ENCODE results near the gene MAGI2. TPM values are rescaled to one million over a fixed set of nuclear protein-coding genes. Genes with fewer than 3 reads are reported as not detected.

Gene MAGI2
- total RNA-seq, 1 donor from 2014 or later, result 11.4 TPM

DNA sequence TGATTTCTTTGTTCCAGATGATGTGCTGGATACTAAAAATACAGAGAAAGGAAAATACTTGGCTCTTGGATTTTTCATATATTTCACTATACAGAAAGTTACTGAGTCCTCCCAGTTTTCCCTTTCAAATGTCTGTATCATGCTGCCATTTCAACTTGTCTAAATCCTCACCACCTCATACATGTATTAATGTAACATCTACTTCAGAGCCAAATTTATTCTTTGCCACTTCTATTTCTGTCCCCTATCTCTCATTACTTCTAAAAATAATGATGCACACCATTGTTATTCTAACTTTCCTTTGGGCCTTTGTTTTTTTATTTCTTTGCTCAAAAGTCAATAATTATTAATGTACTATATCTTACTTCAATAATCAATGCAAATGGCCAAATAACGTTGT, 312.2 kb downstream of the MAGI2 start:
- Mint-ChIP-seq H3K27me3 (no peaks in the 10 kb centered on the region), H3K4me1 (ENCODE audit: low read depth) (no peaks in the 10 kb centered on the region), H3K36me3 (ENCODE audit: insufficient read depth) (no peaks in the 10 kb centered on the region), H3K27ac (no peak overlapping the region), H3K9me3 (ENCODE audit: low read depth) (peaks cover 5% of the 10 kb centered on the region), H3K4me3 (ENCODE audit: low read depth) (no peak overlapping the region)
- TF ChIP-seq, protein P1, sequence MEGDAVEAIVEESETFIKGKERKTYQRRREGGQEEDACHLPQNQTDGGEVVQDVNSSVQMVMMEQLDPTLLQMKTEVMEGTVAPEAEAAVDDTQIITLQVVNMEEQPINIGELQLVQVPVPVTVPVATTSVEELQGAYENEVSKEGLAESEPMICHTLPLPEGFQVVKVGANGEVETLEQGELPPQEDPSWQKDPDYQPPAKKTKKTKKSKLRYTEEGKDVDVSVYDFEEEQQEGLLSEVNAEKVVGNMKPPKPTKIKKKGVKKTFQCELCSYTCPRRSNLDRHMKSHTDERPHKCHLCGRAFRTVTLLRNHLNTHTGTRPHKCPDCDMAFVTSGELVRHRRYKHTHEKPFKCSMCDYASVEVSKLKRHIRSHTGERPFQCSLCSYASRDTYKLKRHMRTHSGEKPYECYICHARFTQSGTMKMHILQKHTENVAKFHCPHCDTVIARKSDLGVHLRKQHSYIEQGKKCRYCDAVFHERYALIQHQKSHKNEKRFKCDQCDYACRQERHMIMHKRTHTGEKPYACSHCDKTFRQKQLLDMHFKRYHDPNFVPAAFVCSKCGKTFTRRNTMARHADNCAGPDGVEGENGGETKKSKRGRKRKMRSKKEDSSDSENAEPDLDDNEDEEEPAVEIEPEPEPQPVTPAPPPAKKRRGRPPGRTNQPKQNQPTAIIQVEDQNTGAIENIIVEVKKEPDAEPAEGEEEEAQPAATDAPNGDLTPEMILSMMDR (IDR thresholded peaks at IDR 0.05; ENCODE audit: unreplicated experiment), result no peak
- DNase-seq (ENCODE audit: low spot score, unreplicated experiment), result no peak

- Mint-ChIP-seq H3K27me3 (no peaks in the 10 kb centered on the region), H3K4me3 (ENCODE audit: low read depth) (no peak overlapping the region), H3K4me1 (ENCODE audit: low read depth) (no peaks in the 10 kb centered on the region), H3K27ac (no peak overlapping the region), H3K36me3 (ENCODE audit: insufficient read depth) (no peaks in the 10 kb centered on the region), H3K9me3 (ENCODE audit: low read depth) (peaks cover 5% of the 10 kb centered on the region)
- TF ChIP-seq, protein P1 (IDR thresholded peaks at IDR 0.05; ENCODE audit: unreplicated experiment), result no peak
- no peak for DNase-seq (ENCODE audit: low spot score, unreplicated experiment)
Observed at GRCh38 chr7:79137942-79138341, 315.5 kb downstream of the MAGI2 start.

- TF ChIP-seq, protein P1 (IDR thresholded peaks at IDR 0.05; ENCODE audit: unreplicated experiment), result no peak
- no peak for DNase-seq (ENCODE audit: low spot score, unreplicated experiment)
- H3K9me3 Mint-ChIP-seq (ENCODE audit: low read depth), result peaks cover 3% of the 10 kb centered on the region
- no peaks in the 10 kb centered on the region for H3K4me1 Mint-ChIP-seq (ENCODE audit: low read depth)
- H3K27ac Mint-ChIP-seq, result no peak overlapping the region
- no peaks in the 10 kb centered on the region for H3K36me3 Mint-ChIP-seq (ENCODE audit: insufficient read depth)
- no peak overlapping the region for H3K4me3 Mint-ChIP-seq (ENCODE audit: low read depth)
- H3K27me3 Mint-ChIP-seq, result no peaks in the 10 kb centered on the region
Observed at GRCh38 chr7:79132844-79133451, 320.5 kb downstream of the MAGI2 start.

DNA sequence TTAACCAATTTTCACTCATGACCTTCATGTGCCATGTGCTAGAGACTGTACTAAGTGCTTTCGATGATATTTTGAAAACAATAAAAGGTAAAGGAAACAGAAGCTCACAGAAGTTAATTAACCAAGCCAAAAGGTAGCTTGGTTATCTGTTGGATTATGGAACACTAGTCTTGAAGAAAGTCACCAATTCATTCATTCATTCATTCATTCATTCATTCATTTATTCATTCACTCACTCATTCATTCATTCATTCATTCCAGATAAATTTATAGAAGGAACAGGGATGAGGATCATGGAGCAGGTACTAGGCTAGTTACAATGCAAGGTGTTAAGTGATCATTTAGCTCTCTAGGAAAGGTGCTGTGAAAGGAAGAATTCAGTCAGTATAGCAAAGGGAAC, 322.8 kb downstream of the MAGI2 start:
- Mint-ChIP-seq H3K4me3 (ENCODE audit: low read depth) (no peak overlapping the region), H3K36me3 (ENCODE audit: insufficient read depth) (no peaks in the 10 kb centered on the region), H3K9me3 (ENCODE audit: low read depth) (no peaks in the 10 kb centered on the region), H3K4me1 (ENCODE audit: low read depth) (no peaks in the 10 kb centered on the region), H3K27ac (no peak overlapping the region), H3K27me3 (no peaks in the 10 kb centered on the region)
- no peak for DNase-seq (ENCODE audit: low spot score, unreplicated experiment)
- TF ChIP-seq, protein P1 (IDR thresholded peaks at IDR 0.05; ENCODE audit: unreplicated experiment), result no peak

DNA sequence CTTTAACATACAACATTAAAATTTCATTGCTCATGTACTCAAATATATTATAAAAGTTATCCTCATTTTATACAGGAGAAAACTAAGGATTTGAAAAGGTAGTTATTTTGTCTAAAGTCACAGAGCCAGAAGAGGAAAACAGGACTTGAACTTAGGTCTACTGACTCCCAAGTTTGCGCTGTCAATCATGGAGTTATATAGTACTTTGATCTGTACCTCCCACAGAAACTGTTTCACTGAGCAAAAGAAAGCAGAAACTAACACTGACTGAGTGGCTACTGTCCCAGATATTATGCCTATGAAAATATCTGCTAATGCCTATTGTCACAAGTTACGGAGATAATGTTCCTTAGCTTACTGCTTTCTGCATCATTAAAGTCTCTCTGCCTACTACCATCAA, 329.1 kb downstream of the MAGI2 start:
- DNase-seq (ENCODE audit: low spot score, unreplicated experiment), result no peak
- Mint-ChIP-seq H3K4me1 (ENCODE audit: low read depth) (no peaks in the 10 kb centered on the region), H3K27ac (no peak overlapping the region), H3K36me3 (ENCODE audit: insufficient read depth) (no peaks in the 10 kb centered on the region), H3K9me3 (ENCODE audit: low read depth) (peaks cover 7% of the 10 kb centered on the region), H3K4me3 (ENCODE audit: low read depth) (no peak overlapping the region), H3K27me3 (no peaks in the 10 kb centered on the region)
- TF ChIP-seq, protein P1 (IDR thresholded peaks at IDR 0.05; ENCODE audit: unreplicated experiment), result no peak
